GM19438 (cell line): Measurements from ENCODE around the gene EPPIN.

Source experiments
- ATAC-seq: cut with Tn5 transposase; IDR thresholded peaks from one replicate; pipeline ENCODE4 v1.9.1; 2021; ENCODE audit warnings: low read depth; ENCODE audit not compliant: unreplicated experiment

EPPIN gene

DNA sequence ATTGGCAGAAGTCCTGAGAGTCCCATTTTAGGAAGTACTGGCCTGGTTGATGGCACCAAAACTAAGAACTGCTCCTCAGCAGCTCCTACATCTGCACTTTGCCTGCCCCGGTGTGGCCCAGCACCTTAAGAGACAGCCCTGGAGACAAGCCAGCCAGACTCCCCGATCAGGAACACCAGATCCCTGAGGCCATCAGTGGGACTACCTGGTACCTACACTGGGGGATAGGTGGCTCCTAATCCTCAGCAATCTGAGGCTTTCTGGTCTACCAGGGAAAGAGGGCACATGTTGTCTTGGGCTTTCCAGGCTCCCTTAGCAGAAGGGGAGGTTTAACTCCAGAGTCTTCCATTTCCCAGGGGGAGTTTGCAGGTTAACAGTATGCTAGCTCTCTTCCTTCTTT, 7.8 kb downstream of the EPPIN start, which contains the start of gene WFDC6:
TSS of gene WFDC6 (minus strand) at position 101 of the 400 bp plus-strand sequence. CDS start at position 26, 75 bp downstream.
- no peak for ATAC-seq

- no peak for ATAC-seq
Measured at GRCh38 chr20:45538209-45538799, 8.9 kb downstream of the EPPIN start.

DNA sequence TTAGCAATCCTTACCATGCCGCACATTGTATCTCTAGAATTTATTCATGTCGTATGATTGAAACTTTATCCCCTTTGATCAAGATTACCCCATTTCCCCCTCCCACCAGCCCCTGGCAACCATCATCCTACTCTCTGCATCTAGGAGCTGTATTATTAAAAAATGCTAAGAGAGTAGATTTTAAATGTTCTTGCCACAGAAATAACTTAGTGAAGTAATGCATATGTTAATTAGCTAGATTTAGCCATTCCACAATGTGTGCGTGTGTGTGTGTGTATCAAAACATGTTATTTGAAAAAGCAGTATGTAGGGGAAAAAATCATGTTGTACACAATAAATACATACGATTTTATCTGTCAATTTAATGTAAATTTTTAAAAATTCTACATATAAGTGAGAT, 19.9 kb downstream of the EPPIN start:
- no peak for ATAC-seq

- no peak for ATAC-seq
Measured at GRCh38 chr20:45523821-45524220, 23.4 kb downstream of the EPPIN start.

GRCh38 chr20:45518282-45518681, 28.9 kb downstream of the EPPIN start:
- ATAC-seq: no peak

- no peak for ATAC-seq
Measured at GRCh38 chr20:45515147-45515913, 31.9 kb downstream of the EPPIN start, which contains the start of gene SPINT3. Gene SPINT3 (minus strand): TSS chr20:45515622. CDS start chr20:45515608, 14 bp downstream.

DNA sequence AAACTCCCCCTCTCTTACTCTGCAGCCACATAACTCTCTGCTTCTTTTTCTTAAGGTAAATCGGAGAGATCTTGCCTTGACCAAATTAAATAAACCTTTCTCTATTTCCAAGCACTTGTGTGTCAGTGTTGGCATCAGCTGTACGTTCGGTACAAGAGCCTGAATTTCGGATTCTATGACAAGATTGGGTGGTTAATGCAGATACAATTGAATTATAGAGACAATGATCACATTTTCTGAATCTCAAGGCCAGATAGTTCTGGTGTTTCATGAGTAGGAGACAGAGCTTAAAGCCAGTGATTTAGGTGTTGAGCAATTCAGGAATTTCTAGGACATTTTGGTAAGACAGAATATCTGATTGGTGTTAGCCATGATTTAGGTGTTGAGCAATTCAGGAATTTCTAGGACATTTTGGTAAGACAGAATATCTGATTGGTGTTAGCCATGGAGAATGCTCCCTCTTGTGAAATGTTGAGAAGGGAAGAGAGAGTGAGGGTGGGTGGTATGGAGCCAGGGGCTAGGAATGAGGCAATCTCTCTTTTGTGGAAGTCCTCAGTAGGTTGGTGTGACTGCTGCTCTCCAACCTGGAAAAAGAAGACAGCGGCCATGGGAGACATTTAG, 36.8 kb downstream of the EPPIN start:
- no peak for ATAC-seq

DNA sequence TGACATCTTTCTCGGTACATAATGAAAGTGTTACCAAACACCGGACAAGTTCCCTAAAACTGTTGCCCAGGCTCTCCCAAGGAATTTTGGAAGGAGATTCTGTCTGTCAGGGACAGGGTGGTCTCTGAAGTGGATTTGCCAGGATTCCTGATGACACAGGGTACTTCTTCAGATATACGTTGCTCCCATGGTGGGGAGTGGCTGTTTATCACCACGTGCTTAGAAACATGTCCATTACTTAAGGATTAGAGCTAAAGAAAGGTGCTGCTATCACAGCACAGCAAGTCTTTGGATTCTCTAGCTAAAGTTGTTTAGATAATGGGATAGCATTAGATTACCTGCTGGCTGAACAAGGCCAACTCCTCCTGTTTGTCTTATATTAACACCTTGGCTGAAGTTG, 38.1 kb downstream of the EPPIN start:
- no peak for ATAC-seq

DNA sequence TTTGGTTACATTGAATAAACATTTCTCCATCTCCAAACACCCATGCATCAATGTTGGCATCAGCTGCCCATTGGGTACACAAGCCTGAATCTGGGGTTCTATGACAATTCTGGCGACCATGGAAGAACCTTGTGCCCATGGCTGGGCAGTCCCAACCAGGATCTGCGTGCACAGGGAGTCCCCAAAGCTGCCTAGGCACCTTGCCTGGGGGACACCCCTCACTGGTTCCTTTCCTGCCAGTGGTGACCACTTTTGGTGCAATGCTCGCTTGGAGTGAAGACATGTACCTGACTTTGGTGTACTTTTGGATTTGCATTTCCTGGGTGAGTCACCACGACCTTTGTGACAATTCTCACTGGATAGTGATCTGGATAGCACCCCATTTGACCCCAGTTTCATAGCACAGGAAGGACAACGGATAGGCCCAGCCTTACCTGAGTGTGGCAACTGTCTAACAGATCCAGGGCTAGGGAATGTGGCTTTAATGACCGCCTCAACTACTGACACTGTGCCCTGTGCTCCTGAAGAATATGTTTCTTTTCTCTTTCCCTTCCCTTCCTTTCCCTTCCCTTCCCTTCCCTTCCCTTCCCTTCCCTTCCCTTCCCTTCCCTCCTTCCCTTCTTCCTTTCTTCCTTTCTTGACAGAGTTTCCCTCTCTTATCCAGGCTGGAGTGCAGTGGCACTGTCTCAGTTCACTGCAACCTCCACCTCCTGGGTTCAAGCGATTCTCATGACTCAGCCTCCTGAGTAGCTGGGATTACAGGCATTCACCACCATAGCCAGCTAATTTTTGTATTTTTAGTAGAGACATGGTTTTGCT, 38.9 kb downstream of the EPPIN start:
- no peak for ATAC-seq

DNA sequence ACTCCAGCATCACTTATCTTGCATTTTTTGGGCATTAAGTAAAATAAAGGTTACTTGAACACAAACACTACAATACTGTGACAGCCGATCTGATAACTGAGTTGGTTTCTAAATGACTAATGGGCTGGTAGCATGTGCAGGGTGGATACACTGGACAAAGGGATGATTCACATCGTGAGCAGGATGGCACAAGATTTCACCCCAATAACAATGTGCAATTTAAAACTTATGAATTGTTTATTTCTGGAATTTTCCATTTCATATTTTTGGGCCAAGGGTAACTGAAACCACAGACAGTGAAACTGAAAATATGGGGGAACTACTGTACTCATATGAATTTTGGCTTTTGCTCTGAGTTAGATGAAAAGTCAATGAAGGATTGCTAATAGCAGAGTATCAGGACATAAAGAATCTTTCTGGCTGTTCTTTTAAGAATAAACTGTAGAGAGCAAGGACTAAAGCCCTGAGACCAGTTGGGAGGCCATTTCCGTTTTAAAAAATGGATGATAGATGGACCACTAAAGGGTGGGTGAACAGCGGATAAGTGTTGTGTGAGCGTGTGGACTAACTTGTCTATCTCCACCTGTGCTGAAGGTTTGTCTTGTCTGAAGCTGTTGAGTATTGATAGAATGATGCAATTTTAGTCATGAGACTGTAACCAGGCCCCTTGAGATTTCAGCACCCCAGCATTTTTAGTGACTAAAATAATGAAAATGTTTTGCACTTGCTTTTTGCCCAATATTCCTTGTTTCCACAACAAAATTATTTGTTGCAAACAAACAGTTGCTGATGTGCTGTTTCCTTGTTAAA, 40.0 kb downstream of the EPPIN start:
- ATAC-seq: no peak

DNA sequence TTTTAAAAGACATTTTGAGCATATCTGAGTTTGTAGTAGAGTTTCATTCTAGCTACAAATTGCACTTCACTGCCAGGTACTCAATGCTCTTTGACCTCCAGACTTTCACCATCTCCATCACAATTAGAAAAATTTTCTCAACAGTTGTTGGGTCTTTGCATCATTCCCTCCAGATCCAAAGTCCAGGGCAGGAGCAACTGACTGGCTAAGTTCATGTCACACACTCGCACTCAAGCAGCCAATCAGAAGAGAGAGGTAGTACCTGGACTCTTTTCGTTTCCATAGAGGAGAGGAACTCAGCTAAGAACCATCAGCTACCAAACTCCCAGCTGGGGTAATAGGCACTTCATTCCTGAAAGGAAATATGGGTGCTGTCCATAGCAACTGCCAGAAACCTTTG, 40.8 kb downstream of the EPPIN start:
- no peak for ATAC-seq

GRCh38 chr20:45503403-45503802, 43.8 kb downstream of the EPPIN start:
- no peak for ATAC-seq

- ATAC-seq: no peak
Measured at GRCh38 chr20:45502561-45502960, 44.6 kb downstream of the EPPIN start.

DNA sequence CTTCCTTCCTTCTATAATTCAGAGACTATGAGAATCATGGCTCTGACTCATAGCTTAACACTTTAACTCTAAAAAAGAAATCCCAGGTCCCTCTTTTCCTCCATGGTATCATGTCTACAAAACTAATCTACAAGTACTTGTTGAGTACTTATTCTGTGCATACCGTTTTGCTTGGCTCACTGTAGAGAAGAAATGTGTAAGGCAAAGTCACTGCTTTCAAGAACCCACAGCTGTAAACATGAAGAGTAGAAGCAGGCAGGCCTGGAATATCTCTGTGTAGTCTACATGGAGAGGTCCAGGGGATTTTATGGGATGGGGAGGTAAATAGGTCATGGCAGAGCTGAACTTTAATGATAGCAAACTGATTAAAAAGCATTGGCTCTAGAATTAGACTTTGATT, 45.6 kb downstream of the EPPIN start:
- no peak for ATAC-seq

GRCh38 chr20:45500022-45500421, 47.2 kb downstream of the EPPIN start:
- no peak for ATAC-seq

DNA sequence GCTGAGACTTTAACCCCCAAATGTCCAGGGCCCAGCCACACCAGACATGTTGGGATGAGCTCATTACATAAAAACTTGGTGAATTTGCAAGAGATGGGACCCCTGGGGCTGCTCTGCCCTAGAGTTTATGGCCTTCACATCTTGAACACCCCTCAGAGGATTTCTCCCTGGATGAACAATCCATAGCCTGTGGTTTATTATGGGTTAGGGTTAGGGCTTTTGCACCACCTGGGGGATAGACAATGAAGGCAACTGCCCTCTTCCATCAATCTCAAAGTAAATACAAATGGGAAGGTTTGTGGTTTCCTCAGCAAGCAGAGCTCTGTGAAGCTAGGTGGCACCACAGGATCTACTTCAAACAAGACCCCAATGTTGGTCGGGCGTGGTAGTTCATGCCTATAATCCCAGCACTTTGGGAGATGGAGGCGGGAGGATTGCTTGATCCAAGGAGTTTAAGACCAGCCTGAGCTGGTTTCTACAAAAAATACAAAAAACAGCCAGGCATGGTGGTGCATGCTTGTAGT, 49.2 kb downstream of the EPPIN start:
- ATAC-seq: no peak

GRCh38 chr20:45496166-45496565, 51.0 kb downstream of the EPPIN start:
- ATAC-seq: no peak

DNA sequence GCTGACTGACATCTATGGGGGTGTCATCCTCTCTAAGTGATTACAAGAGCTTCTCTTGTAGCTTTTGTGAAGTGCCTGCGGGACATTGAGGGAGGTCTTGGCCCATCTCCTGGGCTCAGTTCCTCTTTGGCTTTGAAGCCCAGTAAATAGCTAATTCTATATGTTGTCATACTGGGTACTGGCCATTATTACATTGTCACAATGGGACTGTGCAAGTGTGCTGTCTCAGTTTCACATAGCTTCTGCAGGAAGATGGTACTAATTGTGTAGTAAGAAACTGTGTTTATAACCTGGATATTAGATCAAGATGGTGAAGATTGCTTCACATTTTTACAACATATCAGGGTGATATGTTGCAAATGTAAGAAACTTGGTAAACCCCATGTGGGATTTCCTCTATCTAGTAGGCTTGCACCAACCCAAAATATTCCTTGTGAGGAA, 51.7 kb downstream of the EPPIN start:
- no peak for ATAC-seq
